IPS-NIHi11 (cell line): ENCODE data around the gene NEK3.
"Not testable (repeated sequence)": the region's sequence is repeated elsewhere in the genome, so short reads cannot be mapped to it uniquely, and the experiment has no call there.

ENCODE experiments used
- DNase-seq: peaks from one replicate; pipeline ENCODE4 v3.0.0; 2012; ENCODE audit warnings: mixed read lengths, low spot score

Gene NEK3, protein sequence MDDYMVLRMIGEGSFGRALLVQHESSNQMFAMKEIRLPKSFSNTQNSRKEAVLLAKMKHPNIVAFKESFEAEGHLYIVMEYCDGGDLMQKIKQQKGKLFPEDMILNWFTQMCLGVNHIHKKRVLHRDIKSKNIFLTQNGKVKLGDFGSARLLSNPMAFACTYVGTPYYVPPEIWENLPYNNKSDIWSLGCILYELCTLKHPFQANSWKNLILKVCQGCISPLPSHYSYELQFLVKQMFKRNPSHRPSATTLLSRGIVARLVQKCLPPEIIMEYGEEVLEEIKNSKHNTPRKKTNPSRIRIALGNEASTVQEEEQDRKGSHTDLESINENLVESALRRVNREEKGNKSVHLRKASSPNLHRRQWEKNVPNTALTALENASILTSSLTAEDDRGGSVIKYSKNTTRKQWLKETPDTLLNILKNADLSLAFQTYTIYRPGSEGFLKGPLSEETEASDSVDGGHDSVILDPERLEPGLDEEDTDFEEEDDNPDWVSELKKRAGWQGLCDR

DNA sequence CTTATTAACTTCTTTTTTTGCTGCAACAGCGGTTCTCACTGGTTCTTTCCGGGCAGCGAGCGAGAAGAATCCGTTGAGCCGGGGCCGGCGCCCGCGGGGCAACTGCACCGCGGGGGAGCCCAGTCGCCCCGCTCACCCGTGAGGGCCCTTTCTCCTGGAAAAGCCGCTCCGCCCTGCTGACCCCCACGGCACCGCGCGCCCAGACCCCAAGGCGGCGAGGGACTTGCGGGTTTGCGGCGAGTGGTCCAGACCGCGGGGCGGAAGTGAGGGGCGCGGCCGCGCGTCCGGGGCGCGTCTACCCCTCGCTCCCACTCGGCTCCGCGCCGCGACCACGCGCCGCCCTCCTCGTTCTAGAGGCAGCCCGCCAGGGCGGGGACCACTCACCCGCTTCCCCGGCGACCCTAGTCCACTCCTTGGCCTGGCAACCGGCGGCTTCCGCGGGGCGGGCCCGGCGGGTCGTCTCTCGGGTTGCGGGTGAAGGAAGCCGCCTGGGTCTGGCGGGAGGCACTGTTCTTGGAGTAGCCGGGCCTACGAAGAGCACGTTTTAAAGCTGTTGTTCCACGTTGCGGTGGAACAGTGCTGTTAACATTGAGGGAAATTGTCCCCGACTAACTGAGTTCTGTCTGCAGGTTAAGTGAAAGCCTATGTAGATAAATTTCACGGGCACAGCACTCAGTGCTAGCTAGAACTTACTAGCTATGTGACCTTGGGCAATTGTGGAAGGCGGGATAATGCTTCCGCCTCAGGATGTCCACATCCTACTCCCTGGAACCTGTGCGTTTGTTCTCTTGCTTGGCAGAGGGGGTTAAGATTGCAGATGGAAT, at the start of gene NEK3:
Gene NEK3 (minus strand): TSS at position 439 of the 824 bp plus-strand sequence. CDS start 3,406 bp downstream, outside the sequence.
- DNase-seq, result peak; percentile 88

DNA sequence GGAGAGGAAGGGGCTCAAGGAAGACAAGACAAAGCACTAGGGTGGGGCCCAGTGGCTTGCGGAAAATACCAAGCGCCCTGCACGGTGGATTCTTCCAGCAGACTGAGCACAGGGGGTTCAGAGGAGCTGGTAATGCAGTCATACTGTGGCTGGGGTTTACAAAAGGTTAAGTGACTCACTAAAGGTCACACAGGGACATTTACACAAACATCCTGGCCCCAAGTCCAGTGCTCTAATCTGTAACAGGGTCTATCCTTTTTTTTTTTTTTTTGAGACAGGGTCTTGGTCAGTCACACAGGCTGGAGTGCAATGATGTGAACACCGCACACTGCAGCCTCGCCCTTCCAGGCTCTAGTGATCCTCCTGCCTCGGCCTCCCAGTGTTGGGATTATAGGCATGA, 49.0 kb upstream of the NEK3 start:
- not testable (repeated sequence) for DNase-seq

DNA sequence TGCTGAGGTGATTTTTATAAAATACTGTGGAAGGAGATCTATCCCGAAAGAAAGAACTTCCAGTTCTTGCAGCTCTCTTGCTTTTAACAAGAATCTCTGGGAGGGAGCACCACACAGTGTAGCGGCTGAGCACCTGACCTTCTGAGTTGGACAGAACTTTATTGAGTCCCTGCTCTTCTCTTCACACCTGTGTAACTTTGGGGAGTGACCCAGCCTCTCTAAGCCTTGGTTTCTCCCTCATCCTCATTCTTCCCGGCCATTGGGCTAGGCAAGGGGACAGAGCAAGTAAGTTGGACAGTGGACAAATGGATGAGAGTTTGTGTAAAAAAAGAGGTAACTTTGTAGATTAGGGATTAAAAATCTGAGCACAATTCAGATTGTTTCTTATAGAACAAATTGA, 48.5 kb upstream of the NEK3 start:
- DNase-seq, result not testable (repeated sequence)

DNA sequence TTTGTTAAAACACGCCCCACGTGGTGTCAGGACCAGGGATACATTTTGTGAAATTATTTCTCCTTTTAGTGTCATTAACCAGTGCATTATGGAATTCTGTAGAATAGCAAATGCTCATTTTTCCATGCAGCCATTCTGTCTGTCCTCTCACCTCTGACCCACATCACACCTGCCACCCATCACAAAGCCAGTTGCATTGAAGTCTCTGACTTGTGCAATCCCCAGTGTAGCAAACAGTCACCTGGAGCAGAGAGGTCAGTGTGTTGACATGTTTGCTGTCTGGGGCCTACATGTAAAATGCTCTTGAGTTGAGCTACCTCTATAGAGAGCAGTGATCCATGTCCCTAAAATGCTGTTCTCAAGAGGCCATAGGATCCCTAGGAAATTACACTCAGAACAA, 47.9 kb upstream of the NEK3 start:
- not testable (repeated sequence) for DNase-seq

DNA sequence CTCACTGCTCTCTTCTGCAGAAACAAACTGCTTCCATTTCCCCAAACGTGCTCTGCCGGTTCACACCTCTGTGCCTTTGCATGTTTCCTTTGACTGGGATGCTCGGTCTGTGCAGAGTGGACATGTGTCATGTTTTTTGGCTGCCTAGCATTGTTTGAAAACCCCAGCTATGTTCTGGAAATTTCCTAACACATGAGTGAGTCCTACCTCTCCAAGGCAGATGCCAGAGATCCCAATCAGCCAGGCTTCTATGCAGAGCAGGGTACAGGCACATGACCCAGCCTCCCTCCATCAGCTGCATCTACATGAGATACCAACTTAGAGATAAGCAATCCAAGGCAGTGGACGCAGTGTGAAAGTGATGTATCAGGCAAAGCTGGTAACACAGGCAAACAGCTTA, 45.1 kb upstream of the NEK3 start:
- DNase-seq, result not testable (repeated sequence)

GRCh38 chr13:52203864-52204263, 44.5 kb upstream of the NEK3 start:
- not testable (repeated sequence) for DNase-seq

DNA sequence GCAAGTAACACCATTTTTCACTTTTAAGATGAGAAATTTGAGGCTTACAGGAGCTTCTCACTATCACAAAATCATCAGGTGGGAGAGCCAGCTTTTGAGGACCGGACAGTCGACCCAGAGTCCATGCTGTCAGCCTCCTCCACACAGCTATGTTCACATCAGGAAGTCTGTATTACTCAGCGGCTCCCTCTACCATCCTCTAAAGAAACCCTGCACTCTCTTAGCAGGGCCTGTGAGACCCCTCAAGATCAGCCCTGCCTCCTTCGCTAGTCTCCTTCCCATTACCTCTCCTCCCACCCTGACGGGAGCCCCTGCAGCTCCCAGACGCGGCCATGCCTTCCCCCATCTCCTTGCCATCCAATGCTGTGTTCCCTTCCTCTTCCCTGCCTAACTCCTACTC, 43.1 kb upstream of the NEK3 start:
- DNase-seq, result peak; percentile 17

DNA sequence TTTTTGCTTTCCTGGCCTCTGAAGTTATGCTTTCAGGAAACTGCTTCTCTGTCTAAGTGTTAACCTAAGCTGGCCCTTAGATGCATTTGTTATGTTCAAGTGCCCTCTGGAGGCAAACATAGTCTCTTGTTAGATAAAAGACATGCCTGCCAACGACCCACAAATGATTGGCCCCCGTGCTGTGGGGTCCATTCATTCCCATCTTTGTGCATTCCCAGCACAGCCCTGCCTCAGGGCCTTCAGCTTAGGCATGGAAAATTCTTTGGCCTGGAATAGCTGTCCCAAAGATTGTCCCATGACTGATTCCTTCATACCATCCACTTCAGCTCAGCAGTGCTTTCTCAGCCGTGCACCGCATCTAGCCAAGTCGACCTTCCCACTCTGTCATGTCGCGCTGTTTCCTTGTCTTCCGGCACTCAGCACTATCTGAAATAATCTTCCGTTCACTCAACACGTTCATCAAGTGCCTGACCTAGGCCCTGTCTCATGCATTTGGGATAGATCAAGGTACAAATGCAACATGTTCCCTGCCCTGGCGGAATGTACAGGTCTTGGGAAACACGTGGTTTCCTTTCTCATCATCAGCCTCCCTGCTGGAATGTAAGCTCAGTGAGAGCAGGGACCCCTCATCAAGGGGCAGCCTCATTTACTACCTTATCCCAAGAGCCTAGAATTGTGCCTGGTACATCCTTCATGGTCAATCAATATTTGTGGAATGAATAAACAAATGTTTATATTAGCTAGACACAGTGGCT, 42.2 kb upstream of the NEK3 start:
- DNase-seq, result peak; percentile 43

DNA sequence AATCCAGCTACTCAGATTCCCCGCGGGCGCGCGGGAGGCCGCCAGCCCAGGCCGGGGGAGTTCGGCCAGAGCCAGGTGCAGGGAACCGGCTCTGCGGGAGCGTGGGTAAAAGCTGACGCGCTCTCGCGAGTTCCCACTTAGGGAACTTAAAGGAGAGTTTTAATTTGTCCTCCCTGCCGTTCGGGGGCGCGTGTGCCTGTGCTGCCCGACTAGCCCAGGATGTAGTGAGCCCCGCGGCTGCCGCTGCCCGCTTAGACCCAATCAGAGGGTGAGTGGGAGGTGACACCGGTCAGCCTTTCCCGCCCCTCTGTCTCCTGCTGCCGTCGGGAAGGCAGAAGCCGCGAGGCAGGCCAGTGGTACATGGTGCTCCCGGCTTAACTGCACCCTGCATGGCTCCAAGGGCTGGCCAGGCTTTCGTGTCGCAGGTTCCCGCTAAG, 36.0 kb upstream of the NEK3 start:
- peak; percentile 37 for DNase-seq

DNA sequence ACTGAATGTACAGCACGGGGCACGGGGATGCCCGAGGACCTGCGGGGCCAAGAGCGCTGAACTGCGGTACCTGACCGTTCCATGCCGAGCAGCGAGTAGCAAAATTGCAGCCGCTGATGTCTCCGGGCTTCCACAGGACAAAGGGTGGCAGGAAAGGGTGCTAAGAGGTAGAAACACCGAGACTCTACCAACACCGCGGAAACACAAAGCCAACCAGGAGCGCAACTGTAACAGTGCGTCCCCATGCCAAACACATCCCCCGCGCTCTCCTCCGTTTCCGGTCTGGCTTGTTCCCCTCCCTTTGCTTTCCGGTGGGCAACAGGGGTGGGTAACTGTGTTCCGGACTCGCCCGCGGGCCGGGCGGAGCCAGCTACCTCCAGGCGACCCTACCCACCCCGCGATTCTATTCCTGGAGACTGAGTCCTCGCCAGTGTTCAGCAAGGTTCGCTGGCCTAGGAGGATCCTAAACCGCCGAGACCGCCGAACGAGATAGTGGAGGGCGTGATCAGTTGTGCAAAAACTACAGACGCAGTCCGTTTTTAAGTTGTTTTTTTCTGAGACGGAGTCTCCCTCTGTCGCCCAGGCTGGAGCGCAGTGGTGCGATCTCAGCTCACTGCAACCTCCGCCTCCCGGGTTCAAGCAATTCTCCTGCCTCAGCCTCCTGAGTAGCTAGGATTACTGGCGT, 34.9 kb upstream of the NEK3 start:
- DNase-seq, result peak; percentile 88

DNA sequence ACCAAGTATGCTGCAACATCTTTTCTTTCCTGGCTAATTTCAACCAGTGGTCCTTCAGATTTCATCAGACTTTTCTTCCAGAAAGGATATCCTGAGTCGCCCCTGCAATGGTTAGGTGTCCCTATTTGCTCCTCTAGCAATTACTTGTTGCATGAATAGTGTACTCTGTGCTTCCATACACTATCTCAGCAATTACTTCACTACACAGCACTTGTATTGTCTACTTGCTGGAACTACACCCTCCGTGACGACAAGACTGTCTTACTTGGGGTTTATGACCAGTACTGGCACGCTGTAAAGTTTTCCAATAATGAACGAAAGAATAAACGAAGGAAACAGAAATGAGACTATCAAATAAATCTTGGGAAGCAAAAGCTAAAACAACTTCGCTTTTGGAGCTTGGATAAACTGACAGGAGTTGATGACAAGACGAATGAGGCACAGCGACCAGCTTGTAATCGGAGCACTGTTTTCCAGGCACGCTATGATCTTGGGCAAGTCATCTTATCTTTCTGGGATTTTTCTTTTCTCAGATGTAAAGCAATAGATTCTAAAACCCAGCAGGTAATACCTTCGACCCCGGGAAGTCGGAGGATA, 34.3 kb upstream of the NEK3 start:
- not testable (repeated sequence) for DNase-seq

- DNase-seq, result not testable (repeated sequence)
Observed at GRCh38 chr13:52187424-52188187, 28.2 kb upstream of the NEK3 start.

GRCh38 chr13:52187029-52187423, 27.6 kb upstream of the NEK3 start:
- DNase-seq, result no peak

DNA sequence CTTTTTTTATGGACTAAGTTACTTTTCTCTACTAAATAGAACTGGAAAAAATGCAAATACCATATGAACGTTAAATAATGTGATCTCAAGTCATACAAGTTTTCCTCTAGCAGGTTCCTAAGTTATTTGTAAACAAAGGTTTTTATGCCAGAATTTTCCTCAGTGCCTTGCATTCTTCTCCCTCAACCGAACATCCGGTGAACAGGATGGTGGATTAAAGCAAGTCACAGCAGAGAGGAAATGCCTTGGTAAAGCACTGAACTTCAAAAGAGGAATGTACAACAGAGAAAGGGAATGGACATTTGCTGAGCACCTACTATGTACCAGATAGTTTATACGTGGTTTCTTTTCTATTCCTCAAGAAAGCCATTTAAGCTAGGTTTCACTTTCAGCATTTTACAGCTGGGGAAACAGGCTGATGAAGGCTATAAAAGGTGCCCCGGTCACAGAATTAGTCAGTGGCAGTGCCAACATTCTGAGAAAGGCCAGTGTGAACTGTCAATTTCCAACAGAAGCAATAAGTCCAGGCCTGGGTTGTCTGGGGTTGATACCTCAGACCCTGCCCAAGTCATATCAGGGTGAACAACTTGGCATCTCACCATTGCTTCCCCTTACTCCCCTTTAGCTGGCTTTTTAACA, 22.0 kb upstream of the NEK3 start:
- DNase-seq, result not testable (repeated sequence)

DNA sequence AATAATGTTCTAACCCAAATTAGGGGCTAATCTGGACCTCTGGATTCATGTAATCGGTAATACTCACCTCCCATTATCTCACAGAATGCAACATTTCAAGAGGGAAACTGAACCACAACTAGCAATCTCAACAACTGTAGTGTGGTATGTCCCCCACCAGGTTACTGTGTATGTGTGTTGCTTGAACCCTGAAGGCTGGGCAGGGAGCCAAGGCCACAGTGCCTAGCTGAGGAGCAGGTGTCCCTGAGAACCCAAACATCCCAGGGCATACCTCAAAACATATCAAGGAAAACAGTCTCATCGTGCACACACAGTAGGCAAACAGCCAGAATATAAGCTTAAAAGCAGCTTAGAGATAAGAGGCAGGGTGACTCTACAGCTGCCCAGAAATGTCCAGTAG, 20.5 kb upstream of the NEK3 start:
- no peak for DNase-seq

DNA sequence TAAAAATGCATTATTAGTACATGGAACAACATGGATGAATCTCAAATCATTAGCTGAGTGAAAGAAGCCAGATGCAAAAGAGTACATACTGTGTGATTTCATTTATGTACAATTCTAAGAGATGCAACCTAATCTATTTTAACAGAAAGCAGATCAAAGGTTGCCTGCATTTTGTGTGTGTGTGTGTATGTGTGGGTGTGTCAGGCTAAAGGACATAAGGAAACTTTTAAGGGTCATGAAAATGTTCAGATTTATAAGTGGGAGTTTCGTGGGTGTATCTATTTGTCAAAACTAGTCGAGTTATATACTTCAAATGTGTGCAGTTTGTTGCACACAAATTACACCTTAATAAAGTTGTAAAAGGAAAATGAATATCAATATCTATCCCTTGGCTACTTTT, 17.9 kb upstream of the NEK3 start:
- no peak for DNase-seq

DNA sequence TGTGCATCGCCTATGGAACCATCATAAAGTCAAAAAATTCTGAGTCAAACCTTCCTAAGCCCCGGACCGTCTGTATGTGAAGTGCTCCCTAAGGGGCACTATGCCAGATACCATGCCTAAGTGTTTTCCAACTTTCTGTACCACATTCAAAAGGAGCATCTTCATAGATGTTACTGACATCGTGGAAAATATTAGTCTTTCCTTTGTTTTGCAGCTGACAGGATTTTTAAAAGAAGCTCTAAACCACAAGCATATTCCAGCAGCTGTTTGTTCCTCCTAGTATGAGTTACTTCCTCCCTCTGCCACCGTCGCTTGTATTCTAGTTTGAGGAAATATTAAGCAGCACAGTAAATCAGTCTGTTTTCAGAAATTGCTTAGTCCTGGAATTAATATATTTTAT, 14.6 kb upstream of the NEK3 start:
- not testable (repeated sequence) for DNase-seq

DNA sequence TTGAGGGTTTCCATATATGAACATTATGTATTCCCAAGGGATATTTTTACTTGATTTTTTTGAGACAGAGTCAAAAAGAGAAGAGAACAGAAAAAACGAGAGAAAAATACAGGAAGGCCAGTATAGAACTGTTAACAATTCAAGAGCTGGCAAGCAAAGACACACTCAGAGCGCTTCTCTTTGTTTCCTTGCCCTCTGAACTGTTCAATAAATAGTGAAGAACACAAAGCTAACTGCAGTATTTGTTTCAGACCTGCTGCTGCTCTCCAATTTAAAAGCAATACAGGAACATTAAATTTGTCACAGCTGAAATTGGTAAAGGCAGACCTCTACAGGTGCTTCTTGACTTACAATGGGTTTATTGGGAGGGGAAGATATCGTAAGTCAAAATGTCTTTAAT, 14.0 kb upstream of the NEK3 start:
- DNase-seq, result no peak

- not testable (repeated sequence) for DNase-seq
Observed at GRCh38 chr13:52171686-52172085, 12.3 kb upstream of the NEK3 start.
